Lower leg skin (tissue), 4 donors: ENCODE measurements around the gene MBLAC2. TPM values are rescaled to one million over a fixed set of nuclear protein-coding genes. Genes with fewer than 3 reads are reported as not detected.

Experiments
- DNase-seq, 2 donors: peaks; one replicate each; pipeline ENCODE4 v3.0.0-alpha.2; 2019; ENCODE audit warnings: low spot score in 2 of 2
- H3K4me3 ChIP-seq: fragments of 200-600 bp; sonication (generic); 2 replicates; pipeline ENCODE4 v1.5.1; 2017; ENCODE audit warnings: mild to moderate bottlenecking, low read depth; ENCODE audit not compliant: poor library complexity, severe bottlenecking
- CTCF ChIP-seq, 3 donors: fragments of 450-650 bp; IDR thresholded peaks; one replicate each; pipeline ENCODE4 v1.5.1; 2016; ENCODE audit warnings: antibody characterized with exemption in 3 of 3, mild to moderate bottlenecking in 3 of 3, moderate library complexity in 2 of 3
- POLR2A ChIP-seq, 2 donors: fragments of 450-650 bp; IDR thresholded peaks; one replicate each; pipeline ENCODE4 v1.6.1; 2016 to 2017; ENCODE audit warnings: antibody characterized with exemption in 2 of 2, mild to moderate bottlenecking in 1 of 2, moderate library complexity in 1 of 2
- WGBS, 2 donors: methylation state at CpG; one replicate each; pipeline ENCODE4 v1.1.5; 2018; 5-methylcytosine and 5-hydroxymethylcytosine counted together
- intact Hi-C: fragments of 100-400 bp; cut with DNase I; formaldehyde crosslinking; loops from one replicate; pipeline ENCODE4 v1.15.0; 2023; ENCODE audit warnings: low total_unique reads
- total RNA-seq, 4 donors: library from RNA; depleted of rRNA; stranded (reverse); fragments of >200 nt; gene quantifications; one replicate each; pipeline ENCODE4 v1.1.0, GENCODE V29; 2016

Gene MBLAC2
- total RNA-seq, 4 donors from 2014 or later, result 6.1 to 6.9 (median 6.3) TPM

- no peak for DNase-seq
- no peak overlapping the region for H3K4me3 ChIP-seq
- WGBS, 2 donors, result 90 to 96% methylated on average over 1 of the region's 1 CpG
- TF ChIP-seq POLR2A (IDR thresholded peaks at IDR 0.05), result no peak
- TF ChIP-seq CTCF (IDR thresholded peaks at IDR 0.05), result no peak
- intact Hi-C loops, result no loop called here
Measured at GRCh38 chr5:90424245-90424644, 50.3 kb downstream of the MBLAC2 start.

DNA sequence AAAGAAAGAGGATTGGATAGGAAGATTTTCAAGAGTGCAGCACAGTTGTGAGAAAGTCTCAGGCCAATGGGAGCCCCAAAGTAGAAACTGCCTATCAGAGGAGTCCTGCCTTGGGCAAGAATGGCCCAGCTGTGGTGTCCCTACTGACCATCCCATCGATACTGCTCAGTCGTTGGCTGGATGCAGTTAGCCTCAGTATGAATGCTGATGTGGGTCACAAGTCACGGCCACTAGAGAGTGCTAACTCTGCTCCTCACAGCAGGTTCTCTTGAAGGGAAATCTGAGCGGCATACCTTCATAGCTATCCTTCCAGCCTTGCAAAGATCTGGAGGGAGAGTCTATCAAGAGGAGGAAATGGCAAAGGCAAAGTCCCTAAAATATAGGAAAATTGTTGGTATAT is 53.4 kb downstream of the MBLAC2 start:
- intact Hi-C loops, result no loop called here
- no peak overlapping the region for H3K4me3 ChIP-seq
- WGBS, 2 donors, result 36 to 41% methylated on average over 4 of the region's 4 CpGs
- TF ChIP-seq CTCF (IDR thresholded peaks at IDR 0.05), result no peak
- no peak for TF ChIP-seq POLR2A (IDR thresholded peaks at IDR 0.05)
- no peak for DNase-seq

DNA sequence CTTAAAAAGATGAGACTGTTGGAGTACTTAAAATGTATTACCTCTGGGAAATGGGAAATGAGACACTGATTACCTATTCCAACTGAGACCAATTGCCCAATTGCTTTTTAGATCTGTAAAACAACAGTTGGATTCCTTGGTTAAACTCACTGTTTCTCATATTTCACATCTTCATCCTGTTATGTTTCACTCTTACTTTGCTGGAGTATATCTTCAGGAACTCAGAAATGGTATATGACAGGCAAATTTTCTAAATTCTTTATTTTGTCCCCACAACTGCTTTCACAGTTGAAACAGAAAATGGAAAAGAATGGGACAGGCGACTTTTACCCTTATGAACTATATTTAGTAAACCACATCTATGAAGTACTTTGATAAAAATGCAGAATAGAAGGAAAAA is 56.4 kb downstream of the MBLAC2 start:
- 69 to 76% methylated on average over 1 of the region's 1 CpG for WGBS, 2 donors
- TF ChIP-seq CTCF (IDR thresholded peaks at IDR 0.05) (no peak), POLR2A (IDR thresholded peaks at IDR 0.05) (no peak)
- intact Hi-C loops, result no loop called here
- DNase-seq, result no peak
- H3K4me3 ChIP-seq, result no peak overlapping the region

DNA sequence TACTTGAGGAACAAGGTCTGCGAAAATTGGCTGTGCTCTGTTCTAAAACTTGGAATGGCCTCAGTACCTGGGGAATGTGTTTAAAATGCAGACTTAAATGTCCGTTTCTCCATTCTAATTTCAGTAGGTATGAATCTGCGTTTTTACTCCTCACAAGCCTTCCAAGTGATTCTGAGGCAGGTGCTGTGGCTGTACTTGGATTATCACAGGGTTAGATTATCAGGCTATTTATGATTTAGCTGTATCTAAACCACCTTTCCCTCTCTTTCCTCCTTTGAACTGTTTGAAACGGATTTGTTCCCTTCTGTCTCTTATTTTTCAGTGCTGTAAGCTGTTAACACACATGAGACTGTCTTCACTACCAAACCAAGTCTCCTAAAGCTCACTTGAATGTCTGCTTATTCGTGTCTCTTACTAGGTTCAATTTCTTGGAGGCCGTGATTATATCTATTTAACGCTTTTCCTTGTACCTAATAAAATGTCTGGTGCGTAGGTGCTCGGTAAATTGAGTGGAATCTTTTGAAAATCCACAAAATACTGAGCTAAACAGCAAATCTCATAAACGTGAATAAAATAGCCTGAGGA is 64.3 kb downstream of the MBLAC2 start:
- DNase-seq, result no peak
- intact Hi-C loops, result no loop called here
- H3K4me3 ChIP-seq, result peak overlapping the region; percentile 41
- WGBS, 2 donors, result 1% methylated on average over 10 of the region's 10 CpGs
- TF ChIP-seq POLR2A (IDR thresholded peaks at IDR 0.05), result no peak

GRCh38 chr5:90409318-90410177 is 65.0 kb downstream of the MBLAC2 start, which contains the start of gene CETN3:
Gene CETN3 (minus strand): TSS chr5:90409756. CDS start chr5:90409661, 95 bp downstream.
- WGBS, 2 donors, result 1 to 3% methylated on average over 51 of the region's 51 CpGs
- DNase-seq, result peak; percentile 92 to 98
- H3K4me3 ChIP-seq, result peak within 1 kb of the TSS; percentile 92
- TF ChIP-seq CTCF (IDR thresholded peaks at IDR 0.05), result no peak
- peak in 1 of 2 donors; percentile 32 for TF ChIP-seq POLR2A (IDR thresholded peaks at IDR 0.05)
- intact Hi-C loops, result no loop called here

DNA sequence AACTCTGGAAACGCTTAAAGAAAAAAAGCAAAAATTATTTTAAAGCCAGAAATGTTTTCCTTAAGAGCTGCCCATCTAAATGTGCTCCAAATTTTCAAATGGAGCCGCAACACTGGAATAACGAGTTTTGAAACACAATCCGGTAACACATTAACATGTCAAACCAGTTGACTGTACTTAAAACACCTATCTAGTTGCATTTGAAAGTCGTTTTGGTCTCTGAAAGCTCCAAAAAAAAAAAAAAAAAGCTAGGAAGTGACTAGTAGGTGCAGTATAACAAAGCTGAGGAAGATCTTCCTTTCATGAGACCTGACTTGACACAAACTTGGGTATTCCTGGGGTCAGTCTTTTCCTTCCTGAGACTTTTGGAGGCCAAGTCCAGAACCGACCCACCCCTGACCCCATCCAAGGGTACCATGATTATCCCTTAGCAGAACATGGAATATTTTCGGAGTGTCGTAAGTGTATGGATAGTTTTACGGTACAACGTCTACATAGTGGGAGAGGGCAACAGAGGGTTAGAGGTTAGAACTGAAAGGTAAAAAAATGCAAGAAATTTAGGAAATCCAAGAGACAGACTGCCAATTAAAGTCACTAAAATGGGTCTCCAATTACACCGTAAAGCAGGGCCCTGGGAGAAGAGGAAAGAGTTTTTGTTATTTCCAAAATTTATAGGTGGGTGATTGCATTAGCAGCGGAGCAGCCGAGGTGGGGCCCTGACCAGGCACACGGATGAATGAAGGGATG is 65.8 kb downstream of the MBLAC2 start:
- no peak for DNase-seq
- WGBS, 2 donors, result 11 to 15% methylated on average over 14 of the region's 14 CpGs
- TF ChIP-seq CTCF (IDR thresholded peaks at IDR 0.05) (no peak), POLR2A (IDR thresholded peaks at IDR 0.05) (no peak)
- H3K4me3 ChIP-seq, result peak overlapping the region; percentile 92
- intact Hi-C loops, result no loop called here
